Prostate gland (tissue), 2 donors: ENCODE results near the gene TMPRSS6.

Experiments
- POLR2A ChIP-seq: fragments of 450-650 bp; IDR thresholded peaks from one replicate; pipeline ENCODE4 v1.6.1; 2016; ENCODE audit warnings: antibody characterized with exemption, mild to moderate bottlenecking
- POLR2AphosphoS5 ChIP-seq: sonication (generic); formaldehyde crosslinking; IDR thresholded peaks from one replicate; pipeline ENCODE4 v1.6.1; 2017; ENCODE audit warnings: antibody characterized with exemption
- TF ChIP-seq, protein P1 (sequence below), 4 experiments: fragments of 200-600 bp in 2 of 4; fragments of 450-650 bp in 2 of 4; sonication (generic) in 2 of 4; IDR thresholded peaks; 1 replicate in 3 of 4; 2 replicates in 1 of 4; pipeline ENCODE4 v1.5.1; 2016 to 2019; ENCODE audit warnings: antibody characterized with exemption in 4 of 4, mild to moderate bottlenecking in 2 of 4, moderate library complexity in 2 of 4

DNA sequence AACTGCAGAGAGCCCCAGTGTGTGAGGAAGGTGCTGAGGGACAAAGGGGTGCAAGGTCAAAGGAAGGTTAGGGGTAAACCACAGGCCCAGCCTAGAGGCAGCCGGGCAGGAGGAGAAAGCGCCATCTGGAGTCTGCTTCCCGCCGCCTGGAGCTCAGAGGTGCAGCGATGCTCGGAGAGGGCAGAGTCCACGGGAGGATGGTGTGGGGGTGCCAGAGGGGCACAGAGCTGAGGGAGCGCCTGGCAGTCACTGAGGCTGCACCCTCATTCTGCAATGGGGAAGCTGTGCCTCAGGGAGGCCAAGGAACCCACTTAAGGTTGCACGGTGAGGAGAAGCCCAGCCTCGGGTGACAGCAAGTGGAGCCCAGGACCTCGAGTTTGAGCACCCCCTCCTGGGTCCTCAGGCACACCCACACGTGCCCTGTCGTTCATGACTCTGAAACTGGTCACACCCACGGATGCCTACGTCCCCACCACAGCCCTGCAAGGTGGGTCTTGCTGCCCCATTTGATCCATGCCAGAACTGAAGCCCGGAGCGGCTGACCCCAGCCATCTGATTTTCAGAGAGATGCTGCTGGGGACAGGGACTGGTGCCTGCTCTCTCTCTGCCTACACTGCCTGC is 38.6 kb upstream of the TMPRSS6 start:
- TF ChIP-seq, protein P1, sequence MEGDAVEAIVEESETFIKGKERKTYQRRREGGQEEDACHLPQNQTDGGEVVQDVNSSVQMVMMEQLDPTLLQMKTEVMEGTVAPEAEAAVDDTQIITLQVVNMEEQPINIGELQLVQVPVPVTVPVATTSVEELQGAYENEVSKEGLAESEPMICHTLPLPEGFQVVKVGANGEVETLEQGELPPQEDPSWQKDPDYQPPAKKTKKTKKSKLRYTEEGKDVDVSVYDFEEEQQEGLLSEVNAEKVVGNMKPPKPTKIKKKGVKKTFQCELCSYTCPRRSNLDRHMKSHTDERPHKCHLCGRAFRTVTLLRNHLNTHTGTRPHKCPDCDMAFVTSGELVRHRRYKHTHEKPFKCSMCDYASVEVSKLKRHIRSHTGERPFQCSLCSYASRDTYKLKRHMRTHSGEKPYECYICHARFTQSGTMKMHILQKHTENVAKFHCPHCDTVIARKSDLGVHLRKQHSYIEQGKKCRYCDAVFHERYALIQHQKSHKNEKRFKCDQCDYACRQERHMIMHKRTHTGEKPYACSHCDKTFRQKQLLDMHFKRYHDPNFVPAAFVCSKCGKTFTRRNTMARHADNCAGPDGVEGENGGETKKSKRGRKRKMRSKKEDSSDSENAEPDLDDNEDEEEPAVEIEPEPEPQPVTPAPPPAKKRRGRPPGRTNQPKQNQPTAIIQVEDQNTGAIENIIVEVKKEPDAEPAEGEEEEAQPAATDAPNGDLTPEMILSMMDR (IDR thresholded peaks at IDR 0.05), result no peak
- TF ChIP-seq POLR2A (no peak), POLR2AphosphoS5 (no peak)
